ENCODE results near the gene OXER1.

Gene OXER1

GRCh38 chr2:42769583-42770287, 5.8 kb upstream of the OXER1 start:
- DNase-seq (ENCODE audit: low spot score): no peak

GRCh38 chr2:42768706-42769256, 4.8 kb upstream of the OXER1 start:
- DNase-seq (ENCODE audit: low spot score): no peak

- no peak for DNase-seq (ENCODE audit: low spot score)
Observed at GRCh38 chr2:42767899-42768705, 4.2 kb upstream of the OXER1 start.

- DNase-seq (ENCODE audit: low spot score): no peak
Observed at GRCh38 chr2:42767080-42767898, 3.4 kb upstream of the OXER1 start.

GRCh38 chr2:42765686-42766085, 1.8 kb upstream of the OXER1 start:
- no peak for DNase-seq (ENCODE audit: low spot score)

- no peak for DNase-seq (ENCODE audit: low spot score)
Observed at GRCh38 chr2:42764901-42765300, 966 bp upstream of the OXER1 start.

- DNase-seq (ENCODE audit: low spot score): no peak
Observed at GRCh38 chr2:42762823-42763804, 821 bp downstream of the OXER1 start.

GRCh38 chr2:42762155-42762554, 1.8 kb downstream of the OXER1 start:
- no peak for DNase-seq (ENCODE audit: low spot score)

- no peak for DNase-seq (ENCODE audit: low spot score)
Observed at GRCh38 chr2:42761554-42761953, 2.4 kb downstream of the OXER1 start.

- DNase-seq (ENCODE audit: low spot score): no peak
Observed at GRCh38 chr2:42758751-42759150, 5.2 kb downstream of the OXER1 start.

- DNase-seq (ENCODE audit: low spot score): no peak
Observed at GRCh38 chr2:42757981-42758740, 5.8 kb downstream of the OXER1 start.

- DNase-seq (ENCODE audit: low spot score): no peak
Observed at GRCh38 chr2:42756966-42757513, 6.9 kb downstream of the OXER1 start.

GRCh38 chr2:42756150-42756775, 7.7 kb downstream of the OXER1 start:
- DNase-seq (ENCODE audit: low spot score): no peak

GRCh38 chr2:42755191-42755880, 8.6 kb downstream of the OXER1 start:
- DNase-seq (ENCODE audit: low spot score): no peak

GRCh38 chr2:42754776-42755140, 9.2 kb downstream of the OXER1 start:
- DNase-seq (ENCODE audit: low spot score): no peak

GRCh38 chr2:42754021-42754775, 9.7 kb downstream of the OXER1 start:
- DNase-seq (ENCODE audit: low spot score): peak; percentile 59

GRCh38 chr2:42752816-42753813, 10.8 kb downstream of the OXER1 start:
- DNase-seq (ENCODE audit: low spot score): no peak

Data from globus pallidus (tissue), 1 donor.